Transverse colon (tissue), 4 donors: ENCODE results near the gene ORMDL3. TPM values are rescaled to one million over a fixed set of nuclear protein-coding genes. Genes with fewer than 3 reads are reported as not detected.

Experiments
- DNase-seq: peaks from one replicate; pipeline ENCODE4 v3.0.0-alpha.2; 2019
- H3K27ac ChIP-seq, 4 donors: fragments of 200-600 bp; sonication (generic); 2 replicates each; pipeline ENCODE4 v1.5.1; 2016 to 2018; ENCODE audit warnings: inconsistent platforms in 4 of 4
- H3K27me3 ChIP-seq: fragments of 200-600 bp; sonication (generic); 2 replicates; pipeline ENCODE4 v1.5.1; 2017; ENCODE audit warnings: inconsistent platforms
- H3K36me3 ChIP-seq, 4 donors: fragments of 200-600 bp; sonication (generic); 2 replicates each; pipeline ENCODE4 v1.5.1; 2017 to 2019; ENCODE audit warnings: inconsistent platforms in 4 of 4
- H3K4me1 ChIP-seq, 4 donors: fragments of 200-600 bp; sonication (generic); 2 replicates each; pipeline ENCODE4 v1.5.1; 2017 to 2020; ENCODE audit warnings: inconsistent platforms in 4 of 4
- H3K4me3 ChIP-seq, 4 donors: fragments of 200-600 bp; sonication (generic); 1 replicate in 1 of 4; 2 replicates in 3 of 4; pipeline versions ENCODE4 v1.5.1 to v1.6.1; 2017 to 2019; ENCODE audit warnings: inconsistent platforms in 4 of 4
- H3K9me3 ChIP-seq, 2 donors: fragments of 200-600 bp; sonication (generic); 2 replicates each; pipeline ENCODE4 v1.5.1; 2017 to 2019; ENCODE audit warnings: inconsistent platforms in 2 of 2
- EP300 ChIP-seq: sonication (generic); formaldehyde crosslinking; IDR thresholded peaks from one replicate; pipeline ENCODE4 v1.6.1; 2017; ENCODE audit warnings: antibody characterized with exemption, low read depth
- POLR2A ChIP-seq: fragments of 450-650 bp; IDR thresholded peaks from one replicate; pipeline ENCODE4 v1.6.1; 2016; ENCODE audit warnings: antibody characterized with exemption, mild to moderate bottlenecking, moderate library complexity
- POLR2AphosphoS5 ChIP-seq, 3 donors: sonication (generic); formaldehyde crosslinking; IDR thresholded peaks; one replicate each; pipeline ENCODE4 v1.6.1; 2016; ENCODE audit warnings: antibody characterized with exemption in 3 of 3
- WGBS, 2 donors: methylation state at CpG; one replicate each; pipeline ENCODE4 v1.1.5; 2018; ENCODE audit warnings: low coverage in 1 of 2; 5-methylcytosine and 5-hydroxymethylcytosine counted together
- in situ Hi-C, 4 donors: fragments of 200-750 bp; cut with MboI; loops; one replicate each; pipeline versions ENCODE4 v1.15.0 to v1.15.1; 2017; ENCODE audit warnings: low sequenced_read_pairs in 3 of 4, low pct_ligation_motif_present in 1 of 4, low pct_unique_long_range_greater_than_20kb in 1 of 4
- intact Hi-C: fragments of 100-400 bp; cut with DNase I; formaldehyde crosslinking; loops from one replicate; pipeline ENCODE4 v1.15.1; 2023; ENCODE audit warnings: low total_unique reads
- total RNA-seq, 4 donors: library from RNA; depleted of rRNA; stranded (reverse); fragments of >200 nt; gene quantifications; one replicate each; pipeline ENCODE4 v1.1.0, GENCODE V29; 2016
- TF ChIP-seq, protein P1 (sequence below), 5 experiments: fragments of 200-600 bp in 3 of 5; fragments of 450-650 bp in 2 of 5; sonication (generic) in 3 of 5; IDR thresholded peaks; 1 replicate in 2 of 5; 2 replicates in 3 of 5; pipeline ENCODE4 v1.5.1; 2016 to 2017; ENCODE audit warnings: antibody characterized with exemption in 5 of 5, inconsistent platforms in 3 of 5, mild to moderate bottlenecking in 2 of 5, moderate library complexity in 1 of 5

ORMDL3 gene
- total RNA-seq, 4 donors from 2014 or later: 47.4 to 78.9 (median 56.7) TPM

DNA sequence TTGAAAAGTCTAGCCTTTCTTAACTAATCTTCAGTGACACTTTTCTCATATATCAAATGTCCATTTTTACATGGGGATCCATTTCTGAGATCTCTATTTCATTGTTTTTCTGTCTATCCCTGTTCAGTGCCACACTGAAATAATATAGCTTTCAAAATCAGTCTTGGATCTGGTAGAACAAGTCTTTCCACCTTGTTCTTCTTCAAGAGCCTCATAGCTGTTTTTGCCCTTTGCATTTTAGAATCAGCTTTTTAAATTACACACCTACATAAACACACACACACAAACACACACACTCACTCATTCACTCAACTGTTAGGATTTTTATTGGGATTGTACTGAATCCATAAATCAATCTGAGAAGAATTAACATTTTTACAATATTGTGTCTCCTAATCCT lies 28.2 kb downstream of the ORMDL3 start:
- intact Hi-C loops (no loop called here), in situ Hi-C loops (no loop called here)
- no peak overlapping the region for H3K4me3 ChIP-seq

DNA sequence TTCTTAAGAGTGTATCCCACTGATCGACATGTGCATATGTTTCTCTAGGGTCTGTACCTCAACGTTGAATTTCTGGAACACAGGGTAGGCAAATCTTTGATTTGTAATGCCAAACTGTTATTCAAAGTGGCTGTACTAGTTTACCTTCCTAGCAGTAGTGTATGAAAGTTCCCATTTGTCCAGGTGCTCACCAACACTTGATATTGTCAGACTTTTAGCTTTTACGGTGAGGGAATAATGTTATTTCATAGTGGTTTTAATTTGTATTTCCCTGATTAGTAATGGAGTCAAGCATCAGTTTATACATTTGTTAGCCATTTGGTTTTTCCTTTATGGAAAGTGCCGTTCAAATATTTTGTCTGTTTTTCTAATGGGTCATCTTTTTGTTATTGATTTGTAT lies 29.3 kb downstream of the ORMDL3 start:
- Histone ChIP-seq H3K27me3 (no peaks in the 10 kb centered on the region), H3K4me3 (no peak overlapping the region), H3K4me1 (no peaks in the 10 kb centered on the region), H3K36me3 (no peaks in the 10 kb centered on the region), H3K9me3 (no peaks in the 10 kb centered on the region), H3K27ac (no peak overlapping the region)
- intact Hi-C loops: no loop called here
- in situ Hi-C loops: no loop called here
- WGBS, 2 donors: 96 to 100% methylated on average over 2 to 4 of the region's 4 CpGs
- TF ChIP-seq POLR2A: no peak
- TF ChIP-seq EP300: no peak
- TF ChIP-seq, protein P1, sequence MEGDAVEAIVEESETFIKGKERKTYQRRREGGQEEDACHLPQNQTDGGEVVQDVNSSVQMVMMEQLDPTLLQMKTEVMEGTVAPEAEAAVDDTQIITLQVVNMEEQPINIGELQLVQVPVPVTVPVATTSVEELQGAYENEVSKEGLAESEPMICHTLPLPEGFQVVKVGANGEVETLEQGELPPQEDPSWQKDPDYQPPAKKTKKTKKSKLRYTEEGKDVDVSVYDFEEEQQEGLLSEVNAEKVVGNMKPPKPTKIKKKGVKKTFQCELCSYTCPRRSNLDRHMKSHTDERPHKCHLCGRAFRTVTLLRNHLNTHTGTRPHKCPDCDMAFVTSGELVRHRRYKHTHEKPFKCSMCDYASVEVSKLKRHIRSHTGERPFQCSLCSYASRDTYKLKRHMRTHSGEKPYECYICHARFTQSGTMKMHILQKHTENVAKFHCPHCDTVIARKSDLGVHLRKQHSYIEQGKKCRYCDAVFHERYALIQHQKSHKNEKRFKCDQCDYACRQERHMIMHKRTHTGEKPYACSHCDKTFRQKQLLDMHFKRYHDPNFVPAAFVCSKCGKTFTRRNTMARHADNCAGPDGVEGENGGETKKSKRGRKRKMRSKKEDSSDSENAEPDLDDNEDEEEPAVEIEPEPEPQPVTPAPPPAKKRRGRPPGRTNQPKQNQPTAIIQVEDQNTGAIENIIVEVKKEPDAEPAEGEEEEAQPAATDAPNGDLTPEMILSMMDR (IDR thresholded peaks at IDR 0.05): no peak
- TF ChIP-seq POLR2AphosphoS5 (IDR thresholded peaks at IDR 0.05): no peak
- no peak for DNase-seq

More for the DNA sequence above, 28.2 kb downstream of the ORMDL3 start:
- Histone ChIP-seq H3K27ac (no peak overlapping the region), H3K4me1 (no peaks in the 10 kb centered on the region), H3K36me3 (peaks cover 0 to 8% (median 0%) of the 10 kb centered on the region in 4 donors), H3K27me3 (no peaks in the 10 kb centered on the region), H3K9me3 (no peaks in the 10 kb centered on the region)
- TF ChIP-seq EP300 (no peak), POLR2A (no peak), POLR2AphosphoS5 (IDR thresholded peaks at IDR 0.05) (no peak)
- TF ChIP-seq, protein P1 (IDR thresholded peaks at IDR 0.05): no peak
- no peak for DNase-seq

DNA sequence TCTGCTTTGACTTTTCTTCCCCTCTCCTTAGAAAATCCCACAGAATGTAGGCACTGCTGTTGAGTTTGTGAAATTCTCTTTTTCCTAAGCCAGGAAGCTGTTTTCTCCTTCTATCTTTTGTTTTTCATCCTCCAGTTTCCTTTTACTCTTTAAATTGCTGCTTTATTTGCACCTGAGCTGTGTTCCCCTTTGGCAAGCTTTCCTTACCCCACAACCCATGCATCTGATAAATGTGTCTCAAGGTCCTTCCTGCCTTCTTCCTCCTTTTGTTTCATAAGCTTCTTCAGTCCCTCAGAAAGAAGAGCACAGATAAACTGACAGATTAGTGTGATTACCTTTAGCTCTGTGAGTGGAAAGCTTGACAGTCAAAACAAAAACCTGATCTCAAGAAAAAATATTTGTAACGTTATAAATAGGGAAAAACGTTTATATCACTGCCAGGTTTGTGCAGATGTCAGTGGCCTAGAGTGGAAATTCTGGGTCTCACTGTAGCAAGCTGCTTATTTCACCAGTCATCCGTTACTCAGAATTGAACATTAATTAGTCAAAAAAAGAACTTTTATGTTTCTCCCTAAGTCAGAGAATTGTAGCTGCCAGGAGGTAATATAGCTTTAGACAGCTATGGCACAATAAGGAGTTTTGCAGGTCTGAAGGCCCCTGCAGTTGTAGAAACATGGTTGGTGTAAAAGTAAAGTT lies 32.6 kb downstream of the ORMDL3 start:
- Histone ChIP-seq H3K4me3 (no peak overlapping the region), H3K27ac (no peak overlapping the region), H3K36me3 (no peaks in the 10 kb centered on the region), H3K4me1 (no peaks in the 10 kb centered on the region), H3K9me3 (no peaks in the 10 kb centered on the region), H3K27me3 (peaks cover 10% of the 10 kb centered on the region)
- intact Hi-C loops (no loop called here), in situ Hi-C loops (no loop called here)
- 24 to 28% methylated on average over 3 of the region's 3 CpGs for WGBS, 2 donors
- TF ChIP-seq EP300 (no peak), POLR2AphosphoS5 (IDR thresholded peaks at IDR 0.05) (no peak), POLR2A (no peak)
- TF ChIP-seq, protein P1 (IDR thresholded peaks at IDR 0.05): no peak
- DNase-seq: no peak

DNA sequence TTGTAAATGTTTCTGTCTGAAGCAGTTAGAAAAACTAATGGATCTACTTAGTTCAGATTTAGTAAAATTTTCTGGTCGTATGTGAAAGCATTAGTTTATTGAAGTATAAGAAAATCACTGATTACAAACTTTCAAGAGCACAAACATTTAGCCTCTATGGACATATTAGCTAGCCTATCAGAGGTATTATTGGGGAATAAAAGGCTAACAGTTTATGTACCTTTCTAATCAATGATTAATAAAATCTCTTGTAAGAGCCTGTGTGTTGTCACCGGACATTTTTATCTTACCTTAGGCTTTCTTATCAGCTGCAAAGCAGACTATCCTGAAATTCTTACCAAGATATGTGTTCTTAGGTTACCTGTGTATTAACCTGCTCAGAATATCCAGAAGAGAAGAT lies 38.2 kb downstream of the ORMDL3 start:
- intact Hi-C loops (no loop called here), in situ Hi-C loops (no loop called here)
- TF ChIP-seq, protein P1 (IDR thresholded peaks at IDR 0.05): no peak
- WGBS, 2 donors: 50 to 54% methylated on average over 2 of the region's 2 CpGs
- DNase-seq: no peak
- Histone ChIP-seq H3K36me3 (no peaks in the 10 kb centered on the region), H3K4me3 (no peak overlapping the region), H3K27me3 (peaks cover 39% of the 10 kb centered on the region), H3K27ac (no peak overlapping the region), H3K9me3 (no peaks in the 10 kb centered on the region), H3K4me1 (no peaks in the 10 kb centered on the region)
